Measurements from ENCODE around the gene HDAC4.
A peak's percentile ranks its signal among the peaks of the same experiment; 100 is the strongest.

Gene HDAC4

GRCh38 chr2:239321596-239322415 lies 79.0 kb downstream of the HDAC4 start:
- no peak for DNase-seq

- DNase-seq, result peak; percentile 46
Observed at GRCh38 chr2:239318790-239319661, 81.8 kb downstream of the HDAC4 start.

GRCh38 chr2:239318151-239318611 lies 82.6 kb downstream of the HDAC4 start:
- no peak for DNase-seq

GRCh38 chr2:239316562-239317465 lies 84.0 kb downstream of the HDAC4 start:
- DNase-seq, result peak; percentile 71

GRCh38 chr2:239315308-239315707 lies 85.5 kb downstream of the HDAC4 start:
- no peak for DNase-seq

- no peak for DNase-seq
Observed at GRCh38 chr2:239313776-239314175, 87.0 kb downstream of the HDAC4 start.

GRCh38 chr2:239312741-239313667 lies 87.8 kb downstream of the HDAC4 start:
- DNase-seq, result peak; percentile 57

- DNase-seq, result no peak
Observed at GRCh38 chr2:239312081-239312511, 88.7 kb downstream of the HDAC4 start.

- peak; percentile 69 for DNase-seq
Observed at GRCh38 chr2:239311132-239312040, 89.4 kb downstream of the HDAC4 start.

GRCh38 chr2:239310401-239311061 lies 90.3 kb downstream of the HDAC4 start:
- DNase-seq, result no peak

GRCh38 chr2:239309398-239310245 lies 91.2 kb downstream of the HDAC4 start:
- peak; percentile 25 for DNase-seq

GRCh38 chr2:239308661-239309397 lies 92.0 kb downstream of the HDAC4 start:
- DNase-seq, result peak; percentile 84

- DNase-seq, result no peak
Observed at GRCh38 chr2:239307921-239308613, 92.8 kb downstream of the HDAC4 start.

- no peak for DNase-seq
Observed at GRCh38 chr2:239307221-239307569, 93.6 kb downstream of the HDAC4 start.

- DNase-seq, result no peak
Observed at GRCh38 chr2:239306274-239307220, 94.3 kb downstream of the HDAC4 start.

GRCh38 chr2:239305771-239306170 lies 95.0 kb downstream of the HDAC4 start:
- DNase-seq, result no peak

All from right hindlimb (tissue), 1 donor.